Stomach (tissue), 4 donors: ENCODE measurements around the gene TMEM181.
"Not testable (repeated sequence)": the region's sequence is repeated elsewhere in the genome, so short reads cannot be mapped to it uniquely, and the experiment has no call there.

Source experiments
- POLR2AphosphoS5 ChIP-seq, 3 donors: sonication (generic); formaldehyde crosslinking; IDR thresholded peaks; one replicate each; pipeline ENCODE4 v1.6.1; 2016; ENCODE audit warnings: antibody characterized with exemption in 3 of 3
- TF ChIP-seq, protein P1 (sequence below), 7 experiments: fragments of 450-650 bp in 4 of 7; fragments of 200-600 bp in 3 of 7; sonication (generic) in 3 of 7; IDR thresholded peaks; one replicate each; pipeline ENCODE4 v1.5.1; 2016 to 2019; ENCODE audit warnings: antibody characterized with exemption in 7 of 7, control low read depth in 2 of 7, mild to moderate bottlenecking in 1 of 7

DNA sequence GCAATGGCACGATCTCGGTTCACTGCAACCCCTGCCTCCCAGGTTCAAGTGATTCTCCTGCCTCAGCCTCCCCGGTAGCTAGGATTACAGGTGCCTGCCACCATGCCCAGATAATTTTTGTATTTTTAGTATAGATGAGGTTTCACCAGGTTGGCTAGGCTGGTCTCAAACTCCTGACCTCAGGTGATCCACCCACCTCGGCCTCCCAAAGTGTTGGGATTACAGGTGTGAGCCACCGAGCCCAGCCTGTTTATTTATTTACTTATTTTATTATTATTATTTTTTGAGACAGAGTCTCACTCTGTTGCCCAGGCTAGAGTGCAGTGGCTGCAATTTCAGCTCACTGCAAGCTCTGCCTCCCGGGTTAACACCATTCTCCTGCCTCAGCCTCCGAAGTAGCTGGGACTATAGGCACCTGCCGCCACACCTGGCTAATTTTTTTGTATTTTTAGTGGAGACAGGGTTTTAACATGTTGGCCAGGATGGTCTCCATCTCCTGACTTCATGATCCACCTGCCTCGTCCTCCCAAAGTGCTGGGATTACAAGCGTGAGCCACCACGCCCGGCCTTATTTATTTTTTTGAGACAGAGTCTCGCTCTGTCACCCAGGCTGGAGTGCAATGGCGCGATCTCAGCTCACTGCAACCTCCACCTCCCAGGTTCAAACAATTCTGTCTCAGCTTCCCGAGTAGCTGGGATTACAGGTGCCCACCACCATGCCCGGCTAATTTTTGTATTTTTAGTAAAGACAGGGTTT lies 92.3 kb downstream of the TMEM181 start:
- TF ChIP-seq, protein P1, sequence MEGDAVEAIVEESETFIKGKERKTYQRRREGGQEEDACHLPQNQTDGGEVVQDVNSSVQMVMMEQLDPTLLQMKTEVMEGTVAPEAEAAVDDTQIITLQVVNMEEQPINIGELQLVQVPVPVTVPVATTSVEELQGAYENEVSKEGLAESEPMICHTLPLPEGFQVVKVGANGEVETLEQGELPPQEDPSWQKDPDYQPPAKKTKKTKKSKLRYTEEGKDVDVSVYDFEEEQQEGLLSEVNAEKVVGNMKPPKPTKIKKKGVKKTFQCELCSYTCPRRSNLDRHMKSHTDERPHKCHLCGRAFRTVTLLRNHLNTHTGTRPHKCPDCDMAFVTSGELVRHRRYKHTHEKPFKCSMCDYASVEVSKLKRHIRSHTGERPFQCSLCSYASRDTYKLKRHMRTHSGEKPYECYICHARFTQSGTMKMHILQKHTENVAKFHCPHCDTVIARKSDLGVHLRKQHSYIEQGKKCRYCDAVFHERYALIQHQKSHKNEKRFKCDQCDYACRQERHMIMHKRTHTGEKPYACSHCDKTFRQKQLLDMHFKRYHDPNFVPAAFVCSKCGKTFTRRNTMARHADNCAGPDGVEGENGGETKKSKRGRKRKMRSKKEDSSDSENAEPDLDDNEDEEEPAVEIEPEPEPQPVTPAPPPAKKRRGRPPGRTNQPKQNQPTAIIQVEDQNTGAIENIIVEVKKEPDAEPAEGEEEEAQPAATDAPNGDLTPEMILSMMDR (IDR thresholded peaks at IDR 0.05): not testable (repeated sequence)
- not testable (repeated sequence) for TF ChIP-seq POLR2AphosphoS5 (IDR thresholded peaks at IDR 0.05)
